ENCODE measurements around the gene TTC39C.

DNA sequence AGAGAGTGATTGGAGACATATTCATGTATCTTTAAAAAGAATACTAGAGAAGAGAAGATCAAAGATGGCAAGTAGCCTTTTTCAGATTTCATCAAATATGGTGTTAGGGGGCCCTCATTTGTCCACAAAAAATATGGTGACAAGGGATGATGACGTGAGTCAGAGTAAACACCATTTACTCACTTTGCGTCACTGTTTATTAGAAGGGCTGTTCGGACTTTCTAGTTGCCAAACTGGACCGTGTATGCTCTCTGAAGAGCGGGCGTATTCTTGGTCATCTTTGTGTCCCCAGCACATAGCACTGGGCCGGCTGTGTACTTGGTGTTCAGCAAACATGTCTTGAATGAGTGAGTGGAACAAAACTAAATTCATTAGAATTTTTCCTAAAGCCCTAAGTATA lies 37.5 kb downstream of the TTC39C start:
- TF ChIP-seq CTCF (IDR thresholded peaks at IDR 0.05; ENCODE audit: low read depth, low read length): no peak
- no peak for TF ChIP-seq MYC (IDR thresholded peaks at IDR 0.05; ENCODE audit: low read depth, low read length)
- TF ChIP-seq POLR2A (IDR thresholded peaks at IDR 0.05; ENCODE audit: extremely low read depth, insufficient read length): no peak
- TF ChIP-seq, protein P1, sequence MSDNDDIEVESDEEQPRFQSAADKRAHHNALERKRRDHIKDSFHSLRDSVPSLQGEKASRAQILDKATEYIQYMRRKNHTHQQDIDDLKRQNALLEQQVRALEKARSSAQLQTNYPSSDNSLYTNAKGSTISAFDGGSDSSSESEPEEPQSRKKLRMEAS (IDR thresholded peaks at IDR 0.05; ENCODE audit: low read depth, low read length): no peak

Data from NB4 (cell line).